ENCODE measurements around the gene SLAMF8.

SLAMF8 gene

DNA sequence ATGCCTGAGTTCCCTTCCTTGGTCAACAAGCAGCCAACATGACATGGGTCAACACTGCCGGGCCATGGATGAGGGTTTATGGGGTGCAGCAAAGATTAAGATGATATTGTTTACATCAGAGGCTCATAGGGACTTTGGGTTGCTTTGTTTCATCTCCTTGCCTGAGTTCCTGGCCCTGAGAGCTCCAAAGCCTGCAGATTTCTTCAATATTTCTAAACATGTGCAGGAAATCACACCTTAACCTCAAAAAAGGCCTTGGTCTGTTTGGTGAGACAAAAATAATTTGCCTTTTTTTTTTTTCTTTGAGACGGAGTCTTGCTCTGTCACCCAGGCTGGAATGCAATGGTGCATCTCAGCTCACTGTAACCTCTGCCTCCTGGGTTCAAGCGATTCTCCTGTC is 876 bp downstream of the SLAMF8 start:
- in situ Hi-C loops (cut with MboI; ENCODE audit: low sequenced_read_pairs, unreplicated experiment): no loop called here
- no peak for DNase-seq (ENCODE audit: low spot score)
- TF ChIP-seq, protein P1, sequence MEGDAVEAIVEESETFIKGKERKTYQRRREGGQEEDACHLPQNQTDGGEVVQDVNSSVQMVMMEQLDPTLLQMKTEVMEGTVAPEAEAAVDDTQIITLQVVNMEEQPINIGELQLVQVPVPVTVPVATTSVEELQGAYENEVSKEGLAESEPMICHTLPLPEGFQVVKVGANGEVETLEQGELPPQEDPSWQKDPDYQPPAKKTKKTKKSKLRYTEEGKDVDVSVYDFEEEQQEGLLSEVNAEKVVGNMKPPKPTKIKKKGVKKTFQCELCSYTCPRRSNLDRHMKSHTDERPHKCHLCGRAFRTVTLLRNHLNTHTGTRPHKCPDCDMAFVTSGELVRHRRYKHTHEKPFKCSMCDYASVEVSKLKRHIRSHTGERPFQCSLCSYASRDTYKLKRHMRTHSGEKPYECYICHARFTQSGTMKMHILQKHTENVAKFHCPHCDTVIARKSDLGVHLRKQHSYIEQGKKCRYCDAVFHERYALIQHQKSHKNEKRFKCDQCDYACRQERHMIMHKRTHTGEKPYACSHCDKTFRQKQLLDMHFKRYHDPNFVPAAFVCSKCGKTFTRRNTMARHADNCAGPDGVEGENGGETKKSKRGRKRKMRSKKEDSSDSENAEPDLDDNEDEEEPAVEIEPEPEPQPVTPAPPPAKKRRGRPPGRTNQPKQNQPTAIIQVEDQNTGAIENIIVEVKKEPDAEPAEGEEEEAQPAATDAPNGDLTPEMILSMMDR (IDR thresholded peaks at IDR 0.05; ENCODE audit: borderline replicate concordance, control extremely low read depth, extremely low read depth, insufficient read depth, missing control alignments): no peak

GRCh38 chr1:159828176-159828575 is 1.5 kb downstream of the SLAMF8 start:
- in situ Hi-C loops (cut with MboI; ENCODE audit: low sequenced_read_pairs, unreplicated experiment): no loop called here
- no peak for DNase-seq (ENCODE audit: low spot score)
- TF ChIP-seq, protein P1 (IDR thresholded peaks at IDR 0.05; ENCODE audit: borderline replicate concordance, control extremely low read depth, extremely low read depth, insufficient read depth, missing control alignments): no peak

- TF ChIP-seq, protein P1 (IDR thresholded peaks at IDR 0.05; ENCODE audit: borderline replicate concordance, control extremely low read depth, extremely low read depth, insufficient read depth, missing control alignments): no peak
- no peak for DNase-seq (ENCODE audit: low spot score)
- in situ Hi-C loops (cut with MboI; ENCODE audit: low sequenced_read_pairs, unreplicated experiment): no loop called here
Observed at GRCh38 chr1:159828581-159829272, 2.1 kb downstream of the SLAMF8 start.

- in situ Hi-C loops (cut with MboI; ENCODE audit: low sequenced_read_pairs, unreplicated experiment): no loop called here
- TF ChIP-seq, protein P1 (IDR thresholded peaks at IDR 0.05; ENCODE audit: borderline replicate concordance, control extremely low read depth, extremely low read depth, insufficient read depth, missing control alignments): peak; percentile 23
- peak; percentile 62 for DNase-seq (ENCODE audit: low spot score)
Observed at GRCh38 chr1:159829273-159829634, 2.6 kb downstream of the SLAMF8 start.

DNA sequence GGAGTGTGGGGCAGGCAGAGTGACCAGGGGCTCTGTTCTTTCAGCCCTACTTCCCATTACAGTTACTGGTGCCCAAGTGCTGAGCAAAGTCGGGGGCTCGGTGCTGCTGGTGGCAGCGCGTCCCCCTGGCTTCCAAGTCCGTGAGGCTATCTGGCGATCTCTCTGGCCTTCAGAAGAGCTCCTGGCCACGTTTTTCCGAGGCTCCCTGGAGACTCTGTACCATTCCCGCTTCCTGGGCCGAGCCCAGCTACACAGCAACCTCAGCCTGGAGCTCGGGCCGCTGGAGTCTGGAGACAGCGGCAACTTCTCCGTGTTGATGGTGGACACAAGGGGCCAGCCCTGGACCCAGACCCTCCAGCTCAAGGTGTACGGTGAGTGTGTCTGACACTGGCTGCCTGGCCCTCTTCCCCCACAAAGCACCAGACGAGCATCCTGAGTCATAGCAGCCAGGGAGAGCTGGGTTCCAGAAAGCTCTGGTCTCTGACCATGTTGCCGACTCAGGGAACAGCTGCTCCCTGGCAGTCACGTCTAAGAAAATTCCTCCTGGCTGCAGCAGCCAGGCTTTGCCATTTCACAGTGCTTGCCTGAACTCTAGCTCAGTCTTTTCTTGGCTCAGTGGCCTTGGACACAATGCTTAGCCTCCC is 3.3 kb downstream of the SLAMF8 start:
- TF ChIP-seq, protein P1 (IDR thresholded peaks at IDR 0.05; ENCODE audit: borderline replicate concordance, control extremely low read depth, extremely low read depth, insufficient read depth, missing control alignments): no peak

GRCh38 chr1:159830722-159831121 is 4.0 kb downstream of the SLAMF8 start:
- TF ChIP-seq, protein P1 (IDR thresholded peaks at IDR 0.05; ENCODE audit: borderline replicate concordance, control extremely low read depth, extremely low read depth, insufficient read depth, missing control alignments): no peak
- no peak for DNase-seq (ENCODE audit: low spot score)
- in situ Hi-C loops (cut with MboI; ENCODE audit: low sequenced_read_pairs, unreplicated experiment): no loop called here

More for the DNA sequence above, 3.3 kb downstream of the SLAMF8 start:
- in situ Hi-C loops (cut with MboI; ENCODE audit: low sequenced_read_pairs, unreplicated experiment): no loop called here
- DNase-seq (ENCODE audit: low spot score): no peak

Measured in GM13976 (cell line).